DND-41 (cell line): Measurements from ENCODE around the gene UTP11.

Source experiments
- CTCF ChIP-seq: IDR thresholded peaks from 2 replicates; pipeline ENCODE4 v1.5.1; 2012; ENCODE audit warnings: borderline replicate concordance, low read length, moderate library complexity, mild to moderate bottlenecking; ENCODE audit not compliant: poor library complexity, severe bottlenecking; ENCODE audit errors: extremely low read depth
- EZH2 ChIP-seq: IDR thresholded peaks from 3 replicates; pipeline ENCODE4 v1.6.1; 2012; ENCODE audit warnings: borderline replicate concordance, low read depth, mild to moderate bottlenecking, moderate library complexity, low read length, inconsistent platforms; ENCODE audit not compliant: severe bottlenecking

DNA sequence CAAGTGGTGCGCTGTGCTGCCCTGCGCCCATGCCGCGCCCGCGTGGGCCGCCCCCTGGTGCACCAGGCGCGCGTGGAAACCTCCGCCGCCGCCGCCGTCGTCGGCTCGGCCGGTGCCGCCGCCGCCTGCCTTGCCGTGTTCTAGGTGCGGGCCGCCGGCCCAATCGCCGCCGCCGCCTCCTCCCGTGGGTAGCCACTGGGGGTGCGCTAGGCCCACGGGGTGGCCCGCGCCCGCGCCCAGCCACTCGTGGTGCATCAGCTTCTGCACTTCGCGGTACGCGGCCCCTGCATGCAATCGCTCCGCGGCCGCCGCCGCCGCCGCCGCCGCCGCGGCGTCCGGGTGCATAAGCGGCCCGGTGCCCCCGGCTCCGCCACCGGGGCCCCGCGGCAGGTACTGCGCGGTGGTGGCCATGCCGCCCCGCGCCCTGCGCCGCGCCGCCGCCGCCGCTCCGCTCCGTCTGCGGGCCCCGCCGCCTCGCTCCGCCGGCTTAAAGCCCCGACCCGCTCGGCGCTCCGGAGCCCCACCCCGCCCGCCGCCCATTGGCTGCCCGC lies 33.9 kb downstream of the UTP11 start, which contains the start of gene POU3F1:
- TF ChIP-seq CTCF (no peak), EZH2 (no peak)
